Measurements from ENCODE around the gene ZACN.

GRCh38 chr17:76119409-76120371 lies 40.7 kb downstream of the ZACN start:
- no peak for TF ChIP-seq CTCF (IDR thresholded peaks at IDR 0.05; ENCODE audit: low read depth, low read length, poor library complexity, severe bottlenecking)
- no peak for TF ChIP-seq EZH2phosphoT487 (IDR thresholded peaks at IDR 0.05; ENCODE audit: borderline replicate concordance, low read length)

All from DOHH2 (cell line).